Ishikawa (cell line): Measurements from ENCODE around the gene CUTA.

ENCODE experiments used
- EP300 ChIP-seq: IDR thresholded peaks from 2 replicates; pipeline ENCODE4 v1.6.1; 2012; ENCODE audit warnings: borderline replicate concordance
- FOXM1 ChIP-seq: IDR thresholded peaks from 2 replicates; pipeline ENCODE4 v1.6.1; 2012; ENCODE audit warnings: low read depth, borderline replicate concordance
- RAD21 ChIP-seq: IDR thresholded peaks from 2 replicates; pipeline ENCODE4 v1.6.1; 2012; ENCODE audit warnings: low read depth
- REST ChIP-seq: IDR thresholded peaks from 2 replicates; pipeline ENCODE4 v1.6.1; 2012; ENCODE audit warnings: low read depth, mild to moderate bottlenecking
- YY1 ChIP-seq: IDR thresholded peaks from 2 replicates; pipeline ENCODE4 v1.6.1; 2012; ENCODE audit warnings: low read depth

- no peak for TF ChIP-seq REST
- TF ChIP-seq FOXM1: no peak
- no peak; the same call in 1 of the 2 replicates for TF ChIP-seq EP300
- TF ChIP-seq YY1: peak; percentile 70; the same call in 1 of the 2 replicates
- TF ChIP-seq RAD21: no peak
Observed at GRCh38 chr6:33454009-33454946, 36.4 kb upstream of the CUTA start, which contains the start of gene ZBTB9.
